Pancreas (tissue), 10 donors: ENCODE results near the gene TBC1D5. TPM values are rescaled to one million over a fixed set of nuclear protein-coding genes. Genes with fewer than 3 reads are reported as not detected.

ENCODE experiments used
- ATAC-seq, 4 donors: fragments of 200-7000 bp; cut with Tn5 transposase; one replicate each; pipeline versions ENCODE4 v1.8.0 to v1.9.1; 2020; ENCODE audit warnings: mild to moderate bottlenecking in 4 of 4, moderate library complexity in 4 of 4
- DNase-seq, 6 donors: peaks; one replicate each; pipeline ENCODE4 v3.0.0-alpha.2; 2020
- FAIRE-seq: peaks from 2 replicates; lab custom pipeline; 2012; peaks lifted over from hg19 to GRCh38; lab: Jason Lieb, UNC
- H3K27ac ChIP-seq, 4 donors: fragments of 200-600 bp; sonication (generic); 1 replicate in 3 of 4; 2 replicates in 1 of 4; pipeline versions ENCODE4 v1.5.0 to v1.8.0; 2020
- H3K27me3 ChIP-seq, 4 donors: fragments of 200-600 bp; one replicate each; pipeline ENCODE4 v1.8.0; 2021
- H3K36me3 ChIP-seq, 3 donors: fragments of 200-600 bp; sonication (generic) in 1 of 3; one replicate each; pipeline versions ENCODE4 v1.5.0 to v1.8.0; 2020 to 2021
- H3K4me1 ChIP-seq, 3 donors: fragments of 200-600 bp; one replicate each; pipeline ENCODE4 v1.8.0; 2021
- H3K4me3 ChIP-seq, 4 donors: fragments of 200-600 bp; sonication (generic) in 2 of 4; one replicate each; pipeline versions ENCODE4 v1.5.0 to v1.8.0; 2020 to 2021
- H3K9me3 ChIP-seq, 4 donors: fragments of 200-600 bp; one replicate each; pipeline ENCODE4 v1.8.0; 2021
- CTCF ChIP-seq, 4 donors: fragments of 200-600 bp; sonication (generic) in 3 of 4; IDR thresholded peaks; one replicate each; pipeline versions ENCODE4 v1.5.0 to v1.8.0; 2021; ENCODE audit warnings: antibody characterized with exemption in 4 of 4
- WGBS, 2 donors: extraction: QIAGEN DNeasy Blood & Tissue Kit; methylation state at CpG; one replicate each; pipeline ENCODE4 v1.1.7; 2013; 5-methylcytosine and 5-hydroxymethylcytosine counted together
- intact Hi-C, 3 donors: fragments of 100-400 bp; cut with DNase I; formaldehyde crosslinking; loops; one replicate each; pipeline versions ENCODE4 v1.11.1 to v1.14.2; 2022
- polyA plus RNA-seq, 2 donors: library from polyadenylated mRNA; stranded (reverse); fragments of 200-250 nt; gene quantifications; one replicate each; pipeline ENCODE4 v1.2.3, GENCODE V29; 2013
- total RNA-seq, 6 donors: library from RNA; stranded (reverse); fragmentation: NEBNext Ultra II Directional in 4 of 6; extraction: Animal tissue kit (Norgen Biotek cat#: 25700) in 4 of 6; gene quantifications; one replicate each; pipeline versions ENCODE4 v1.2.1 to v1.2.4, GENCODE V29; 2021 to 2023
- donor health status: healthy with polysubstance abuse.
- donor health status: DM: no; HTN: no; CAD: no; lungs with moderate emphysema.
- donor health status: DM: no; HTN: no; CAD: no.
- donor health status: control.
- donor health status: control.
- donor health status: Bipolar disorder and iron deficiency.
- donor health status: DM: yes; HTN: yes; CAD: no.
- donor health status: DM: no; HTN: no; CAD: no.
- donor health status: DM: no; HTN: no; CAD: no.
- donor health status: DM: yes; HTN: yes; CAD: no.

The TBC1D5 gene
- total and polyA plus RNA-seq, 8 donors: 6.5 to 39.2 (median 19.9) TPM

GRCh38 chr3:17138246-17139039 is 604.0 kb downstream of the TBC1D5 start:
- DNase-seq: no peak
- no peak for TF ChIP-seq CTCF (IDR thresholded peaks at IDR 0.05)
- Histone ChIP-seq H3K4me3 (no peak overlapping the region), H3K36me3 (no peaks in the 10 kb centered on the region), H3K4me1 (no peaks in the 10 kb centered on the region), H3K9me3 (no peaks in the 10 kb centered on the region), H3K27me3 (no peaks in the 10 kb centered on the region), H3K27ac (no peak overlapping the region)
- intact Hi-C loops: no loop called here
- ATAC-seq: no peak
- FAIRE-seq: no peak
- 75 to 81% methylated on average over 7 of the region's 7 CpGs for WGBS, 2 donors

GRCh38 chr3:17137321-17137826 is 605.1 kb downstream of the TBC1D5 start:
- Histone ChIP-seq H3K36me3 (no peaks in the 10 kb centered on the region), H3K27ac (no peak overlapping the region), H3K27me3 (no peaks in the 10 kb centered on the region), H3K4me1 (no peaks in the 10 kb centered on the region), H3K4me3 (no peak overlapping the region), H3K9me3 (no peaks in the 10 kb centered on the region)
- ATAC-seq: no peak
- FAIRE-seq: no peak
- no peak for TF ChIP-seq CTCF (IDR thresholded peaks at IDR 0.05)
- DNase-seq: peak in 1 of 6 donors; percentile 16
- intact Hi-C loops: no loop called here
- WGBS, 2 donors: 87 to 88% methylated on average over 4 to 5 of the region's 5 CpGs

- ATAC-seq (peak in 1 of 4 donors; percentile 79), FAIRE-seq (no peak), DNase-seq (peak in 2 of 6 donors; percentile 22)
- intact Hi-C loops: no loop called here
- Histone ChIP-seq H3K4me3 (no peak overlapping the region), H3K9me3 (no peaks in the 10 kb centered on the region), H3K36me3 (no peaks in the 10 kb centered on the region), H3K27me3 (no peaks in the 10 kb centered on the region), H3K4me1 (no peaks in the 10 kb centered on the region), H3K27ac (no peak overlapping the region)
- WGBS, 2 donors: 52 to 53% methylated on average over 11 of the region's 11 CpGs
- TF ChIP-seq CTCF (IDR thresholded peaks at IDR 0.05): no peak
Observed at GRCh38 chr3:17136136-17136721, 606.2 kb downstream of the TBC1D5 start.

GRCh38 chr3:17135696-17136095 is 606.7 kb downstream of the TBC1D5 start:
- intact Hi-C loops: no loop called here
- TF ChIP-seq CTCF (IDR thresholded peaks at IDR 0.05): no peak
- ATAC-seq (no peak), FAIRE-seq (no peak), DNase-seq (no peak)
- no peaks in the 10 kb centered on the region for H3K9me3 ChIP-seq
- no peak overlapping the region for H3K4me3 ChIP-seq
- no peaks in the 10 kb centered on the region for H3K36me3 ChIP-seq
- no peak overlapping the region for H3K27ac ChIP-seq
- no peaks in the 10 kb centered on the region for H3K4me1 ChIP-seq
- no peaks in the 10 kb centered on the region for H3K27me3 ChIP-seq
